Activated CD4-positive, CD25-positive, alpha-beta regulatory T cell (primary cell): ENCODE measurements around the gene NR4A3.
A peak's percentile ranks its signal among the peaks of the same experiment; 100 is the strongest.
"Not testable (repeated sequence)": the region's sequence is repeated elsewhere in the genome, so short reads cannot be mapped to it uniquely, and the experiment has no call there.

Experiments
- DNase-seq, 4 experiments: peaks; one replicate each; lab custom pipeline; 2025; lab: John Stamatoyannopoulos, UW

NR4A3 gene

GRCh38 chr9:99821396-99822108 is at the start of gene NR4A3:
NR4A3 (plus strand) TSS chr9:99821885; CDS start chr9:99828043, 6,158 bp downstream.
- peak; percentile 38 to 65 (median 48) for DNase-seq

GRCh38 chr9:99773468-99774138 is 48.1 kb upstream of the NR4A3 start:
- no peak for DNase-seq

GRCh38 chr9:99778308-99778707 is 43.4 kb upstream of the NR4A3 start:
- DNase-seq, result no peak

GRCh38 chr9:99778836-99779235 is 42.8 kb upstream of the NR4A3 start:
- DNase-seq, result no peak

GRCh38 chr9:99779277-99779676 is 42.4 kb upstream of the NR4A3 start:
- no peak for DNase-seq

- not testable (repeated sequence) for DNase-seq
These were observed 39.3 kb upstream of the NR4A3 start for GRCh38 chr9:99782349-99782748.

GRCh38 chr9:99782962-99783718 is 38.5 kb upstream of the NR4A3 start:
- DNase-seq, result no peak

GRCh38 chr9:99783799-99784198 is 37.9 kb upstream of the NR4A3 start:
- DNase-seq, result no peak

GRCh38 chr9:99785010-99785590 is 36.6 kb upstream of the NR4A3 start:
- DNase-seq, result no peak

GRCh38 chr9:99787556-99787955 is 34.1 kb upstream of the NR4A3 start:
- DNase-seq, result no peak

GRCh38 chr9:99793528-99793927 is 28.2 kb upstream of the NR4A3 start:
- DNase-seq, result no peak

GRCh38 chr9:99796231-99796630 is 25.5 kb upstream of the NR4A3 start:
- DNase-seq, result no peak

- no peak for DNase-seq
These were observed 19.9 kb upstream of the NR4A3 start for GRCh38 chr9:99801775-99802174.

- DNase-seq, result no peak
These were observed 18.0 kb upstream of the NR4A3 start for GRCh38 chr9:99803694-99804093.

- DNase-seq, result peak; percentile 12 to 45 (median 30)
These were observed 14.3 kb upstream of the NR4A3 start for GRCh38 chr9:99807276-99807852.

- no peak for DNase-seq
These were observed 13.7 kb upstream of the NR4A3 start for GRCh38 chr9:99807956-99808355.

- no peak for DNase-seq
These were observed 13.2 kb upstream of the NR4A3 start for GRCh38 chr9:99808454-99808853.

GRCh38 chr9:99809586-99810319 is 11.9 kb upstream of the NR4A3 start:
- no peak for DNase-seq

GRCh38 chr9:99811172-99811571 is 10.5 kb upstream of the NR4A3 start:
- DNase-seq, result no peak

- no peak for DNase-seq
These were observed 9.9 kb upstream of the NR4A3 start for GRCh38 chr9:99811598-99812383.

GRCh38 chr9:99813739-99814138 is 7.9 kb upstream of the NR4A3 start:
- DNase-seq, result no peak
